GM06990 (cell line): ENCODE data around the gene PSD4.

Experiments
- DNase-seq: peaks from one replicate; pipeline ENCODE4 v3.0.0-alpha.2; 2011; ENCODE audit not compliant: insufficient read length; ENCODE audit errors: extremely low read depth
- H3K27me3 ChIP-seq: replicated peaks from 2 replicates; pipeline ENCODE4 v1.6.0; 2011; ENCODE audit warnings: low read length; ENCODE audit not compliant: control insufficient read depth, insufficient read depth
- H3K36me3 ChIP-seq: 2 replicates; pipeline ENCODE4 v1.5.1; 2011; ENCODE audit warnings: low read length; ENCODE audit not compliant: control insufficient read depth, insufficient read depth
- H3K4me3 ChIP-seq: replicated peaks from 2 replicates; pipeline ENCODE4 v1.5.1; 2011; ENCODE audit warnings: low read depth, mild to moderate bottlenecking, control low read depth, low read length
- CTCF ChIP-seq: IDR thresholded peaks from 2 replicates; pipeline ENCODE4 v1.5.1; 2011; ENCODE audit warnings: low read length, control low read depth, mild to moderate bottlenecking, inconsistent platforms; ENCODE audit not compliant: insufficient read depth, poor library complexity, severe bottlenecking

PSD4 gene

GRCh38 chr2:113134717-113135116, 39.1 kb upstream of the PSD4 start:
- Histone ChIP-seq H3K4me3 (no peak overlapping the region), H3K36me3 (no peaks in the 10 kb centered on the region)
- no peak for TF ChIP-seq CTCF

GRCh38 chr2:113135317-113135716, 38.5 kb upstream of the PSD4 start:
- no peak for DNase-seq
- Histone ChIP-seq H3K27me3 (no peaks in the 10 kb centered on the region), H3K4me3 (no peak overlapping the region), H3K36me3 (no peaks in the 10 kb centered on the region)
- TF ChIP-seq CTCF = no peak

More at GRCh38 chr2:113134717-113135116, 39.1 kb upstream of the PSD4 start:
- no peak for DNase-seq
- H3K27me3 ChIP-seq = no peaks in the 10 kb centered on the region

- Histone ChIP-seq H3K4me3 (no peak overlapping the region), H3K27me3 (no peaks in the 10 kb centered on the region), H3K36me3 (no peaks in the 10 kb centered on the region)
- DNase-seq = no peak
- TF ChIP-seq CTCF = peak; percentile 69
Observed at GRCh38 chr2:113136828-113137775, 36.7 kb upstream of the PSD4 start.

DNA sequence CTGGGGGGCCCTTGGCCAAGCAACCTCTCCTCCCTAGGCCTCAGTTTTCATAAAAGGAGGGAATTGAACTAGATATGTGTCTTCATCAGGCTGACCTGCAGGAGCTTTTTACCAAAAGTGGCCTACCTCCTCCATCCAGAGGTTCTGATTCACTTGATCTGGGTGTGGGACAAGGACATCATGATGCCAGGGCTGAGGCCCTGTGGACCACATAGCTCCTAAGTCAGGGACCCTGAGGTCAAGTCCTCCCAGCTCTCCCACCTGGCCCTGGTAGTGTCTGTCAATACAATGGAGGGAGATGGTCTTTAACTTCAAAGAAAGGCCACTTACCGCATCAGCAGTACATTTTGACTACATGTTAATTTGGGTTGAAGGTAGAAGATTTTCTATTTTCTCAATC, 35.9 kb upstream of the PSD4 start:
- H3K4me3 ChIP-seq = no peak overlapping the region
- no peak for DNase-seq
- H3K27me3 ChIP-seq = no peaks in the 10 kb centered on the region
- no peak for TF ChIP-seq CTCF
- no peaks in the 10 kb centered on the region for H3K36me3 ChIP-seq

- TF ChIP-seq CTCF = peak; percentile 66
- no peaks in the 10 kb centered on the region for H3K27me3 ChIP-seq
- DNase-seq = peak; percentile 47
- no peak overlapping the region for H3K4me3 ChIP-seq
- H3K36me3 ChIP-seq = no peaks in the 10 kb centered on the region
Observed at GRCh38 chr2:113138428-113139322, 35.1 kb upstream of the PSD4 start.
